ENCODE measurements around the gene SLC26A2.
"Not testable (repeated sequence)": the region's sequence is repeated elsewhere in the genome, so short reads cannot be mapped to it uniquely, and the experiment has no call there.

The SLC26A2 gene

DNA sequence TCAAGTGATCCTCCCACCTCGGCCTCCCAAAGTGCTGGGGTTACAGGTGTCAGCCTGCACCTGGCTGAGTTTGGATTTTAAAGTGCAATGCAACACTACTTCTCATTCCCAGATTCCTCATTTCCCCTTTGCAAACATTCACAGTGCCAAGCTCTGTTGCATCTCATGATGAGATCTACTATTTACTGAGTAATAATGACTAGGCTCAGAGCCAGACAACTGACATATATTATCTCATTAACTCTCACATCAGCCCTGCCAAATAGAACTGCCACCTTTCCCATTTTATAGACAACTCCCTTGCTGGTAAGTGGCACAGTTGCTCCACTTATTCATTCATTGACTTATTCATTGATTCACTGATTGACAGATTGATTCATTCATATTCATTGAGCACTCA is 22.9 kb upstream of the SLC26A2 start:
- peak; percentile 95 for DNase-seq

DNA sequence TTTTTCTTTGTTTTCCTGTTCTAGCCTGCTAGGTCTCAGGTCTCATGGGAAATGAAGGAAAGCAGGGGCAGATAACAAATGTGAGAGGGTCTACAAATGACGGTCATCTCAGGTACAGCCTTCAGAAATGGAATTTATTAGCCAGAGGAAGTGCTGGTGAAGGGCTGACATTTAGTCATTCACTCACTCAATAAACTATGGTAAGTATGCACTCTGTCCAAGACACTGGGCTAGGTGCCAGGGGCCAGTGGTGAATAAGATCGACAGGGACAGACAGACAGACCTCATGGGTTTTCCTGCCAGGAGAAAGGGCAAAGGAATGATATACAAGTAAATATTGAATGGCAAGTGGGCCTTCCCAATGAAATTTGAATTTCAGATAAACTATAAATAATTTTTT is 22.3 kb upstream of the SLC26A2 start:
- DNase-seq = no peak

DNA sequence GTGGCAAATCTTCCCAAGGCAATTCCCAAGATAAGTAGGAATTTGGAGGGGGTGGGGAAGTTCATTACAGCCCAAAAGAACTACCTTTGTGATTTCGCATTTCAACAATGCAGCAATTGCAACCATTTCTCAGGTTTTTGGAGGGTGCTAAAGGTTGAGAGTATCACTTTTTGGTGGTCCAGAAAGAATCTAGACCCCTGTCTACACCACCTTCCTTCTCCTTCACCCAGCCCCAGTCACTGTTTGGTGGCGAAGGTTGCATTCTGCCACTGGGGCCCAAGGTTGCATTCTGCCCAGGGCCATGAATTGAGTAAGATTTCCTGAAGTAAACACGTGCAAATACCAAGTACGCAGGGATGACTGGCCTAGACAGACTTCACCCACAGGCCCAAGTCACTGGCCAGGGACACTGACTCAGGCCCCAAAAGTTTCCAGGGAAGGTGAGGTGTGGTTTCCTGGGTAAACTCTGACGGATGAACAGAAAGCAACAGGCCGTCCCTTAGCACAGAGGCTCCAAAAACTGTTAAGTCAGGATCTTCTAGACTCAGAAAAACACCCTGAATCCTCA is 21.7 kb upstream of the SLC26A2 start:
- no peak for DNase-seq

- DNase-seq = no peak
These were observed 21.0 kb upstream of the SLC26A2 start for GRCh38 chr5:149939546-149939945.

DNA sequence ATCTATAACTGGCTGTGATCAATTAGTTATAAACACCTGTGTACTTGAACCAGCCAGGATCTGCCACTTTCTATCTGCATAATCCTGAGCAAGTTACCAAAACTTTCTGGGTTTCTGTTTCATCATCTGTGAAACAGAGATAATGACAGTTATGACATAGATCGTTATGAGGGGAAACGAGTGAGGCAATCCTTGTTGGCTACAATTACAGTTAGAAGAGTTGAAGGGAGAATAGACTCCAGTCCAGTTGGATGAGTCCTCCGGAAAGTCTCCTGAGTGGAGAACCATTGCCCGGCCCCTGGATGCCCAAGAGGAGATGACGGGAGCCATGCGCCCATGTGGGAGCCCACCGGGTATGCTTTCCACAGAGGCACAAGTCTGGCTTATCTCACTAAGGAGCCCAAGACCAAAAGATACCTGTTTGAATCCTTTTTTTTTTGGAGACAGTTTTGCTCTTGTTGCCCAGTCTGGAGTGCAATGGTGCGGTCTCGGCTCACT is 20.4 kb upstream of the SLC26A2 start:
- DNase-seq = no peak

- DNase-seq = no peak
These were observed 19.5 kb upstream of the SLC26A2 start for GRCh38 chr5:149940941-149941644.

GRCh38 chr5:149941795-149942194 is 18.8 kb upstream of the SLC26A2 start:
- DNase-seq = no peak

DNA sequence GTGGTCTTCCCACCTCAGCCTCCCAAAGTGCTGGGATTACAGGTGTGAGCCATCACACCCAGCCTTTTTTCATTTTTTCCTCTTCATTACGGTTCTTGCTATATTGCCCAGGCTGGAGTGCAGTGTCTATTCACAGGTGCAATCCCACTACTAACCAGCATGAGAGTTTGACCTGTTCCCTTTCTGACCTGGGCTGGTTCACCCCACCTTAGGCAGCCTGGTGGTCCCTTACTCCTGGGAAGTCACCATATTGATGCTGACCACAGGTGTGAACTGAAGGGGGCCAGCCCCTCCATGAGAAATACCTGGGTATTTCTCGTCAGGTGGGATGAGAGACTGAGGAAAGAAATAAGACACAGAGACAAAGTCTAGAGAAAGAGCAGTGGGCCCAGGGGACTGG is 18.4 kb upstream of the SLC26A2 start:
- no peak for DNase-seq

- not testable (repeated sequence) for DNase-seq
These were observed 17.8 kb upstream of the SLC26A2 start for GRCh38 chr5:149942741-149943169.

- not testable (repeated sequence) for DNase-seq
These were observed 17.2 kb upstream of the SLC26A2 start for GRCh38 chr5:149943177-149943949.

- no peak for DNase-seq
These were observed 15.9 kb upstream of the SLC26A2 start, which contains the start of gene PDE6A for GRCh38 chr5:149944666-149945065. Gene PDE6A (minus strand): TSS chr5:149944793. CDS start chr5:149944673, 120 bp downstream.

DNA sequence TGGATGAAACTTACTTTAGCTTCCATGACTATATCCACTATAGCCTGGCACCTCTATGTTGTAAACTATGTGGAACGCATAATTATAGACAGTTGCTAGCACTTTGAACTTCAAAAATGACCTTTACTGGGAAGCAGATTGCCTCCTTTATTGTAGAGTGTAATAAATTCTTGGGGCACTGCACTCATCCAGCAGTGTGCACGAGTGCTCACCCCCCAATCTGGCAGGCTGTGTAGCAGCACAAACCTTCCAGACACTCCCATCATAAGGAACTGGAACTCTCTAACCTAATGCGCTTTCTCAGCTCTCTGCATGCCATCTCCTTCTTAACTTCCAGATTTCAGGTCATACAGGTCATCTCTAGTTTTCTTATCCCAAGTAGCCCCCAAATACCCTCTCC is 14.4 kb upstream of the SLC26A2 start:
- no peak for DNase-seq

- DNase-seq = no peak
These were observed 11.6 kb upstream of the SLC26A2 start for GRCh38 chr5:149948993-149949392.

- DNase-seq = no peak
These were observed 9.3 kb upstream of the SLC26A2 start for GRCh38 chr5:149951138-149951749.

- DNase-seq = no peak
These were observed 7.0 kb upstream of the SLC26A2 start for GRCh38 chr5:149953436-149954121.

DNA sequence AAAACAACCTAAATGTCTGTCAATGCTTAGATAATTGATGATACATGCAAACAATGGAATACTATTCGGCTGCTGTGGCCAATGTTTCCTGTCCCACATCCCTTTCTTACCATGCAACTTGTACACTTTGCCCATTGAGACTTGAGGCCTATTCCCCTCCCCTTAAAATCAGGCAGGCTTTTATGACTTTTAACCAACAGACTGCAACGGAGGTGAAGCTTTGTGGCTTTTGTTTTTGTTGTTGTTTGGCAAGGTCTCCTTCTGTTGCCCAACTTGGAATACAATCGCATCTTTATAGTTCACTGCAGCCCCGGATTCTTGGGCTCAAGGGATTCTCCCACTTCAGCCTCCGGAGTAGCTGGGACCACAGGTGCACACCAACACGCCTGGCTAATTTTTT is 5.8 kb upstream of the SLC26A2 start:
- DNase-seq = no peak

DNA sequence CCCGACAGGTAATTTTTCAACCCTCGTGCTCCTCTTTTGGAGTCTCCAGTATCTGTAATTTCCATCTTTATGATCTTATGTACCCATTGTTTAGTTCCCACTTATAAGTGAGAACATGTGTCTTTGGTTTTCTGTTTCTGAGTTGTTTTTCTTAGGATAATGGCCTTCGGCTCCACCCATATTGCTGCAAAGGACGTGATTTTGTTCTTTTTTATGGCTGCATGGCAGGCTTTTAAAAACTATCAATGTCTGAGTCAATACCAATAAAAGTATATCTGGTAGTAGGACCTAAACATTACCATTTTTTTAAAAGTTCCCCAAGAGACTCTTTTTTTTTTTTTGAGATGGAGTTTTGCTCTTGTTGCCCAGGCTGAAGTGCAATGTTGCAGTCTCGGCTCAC is 3.9 kb upstream of the SLC26A2 start:
- DNase-seq = no peak

- no peak for DNase-seq
These were observed 2.7 kb upstream of the SLC26A2 start for GRCh38 chr5:149957855-149958254.

- no peak for DNase-seq
These were observed 937 bp upstream of the SLC26A2 start for GRCh38 chr5:149959406-149960236.

- DNase-seq = no peak
These were observed 678 bp downstream of the SLC26A2 start for GRCh38 chr5:149961186-149961685.

DNA sequence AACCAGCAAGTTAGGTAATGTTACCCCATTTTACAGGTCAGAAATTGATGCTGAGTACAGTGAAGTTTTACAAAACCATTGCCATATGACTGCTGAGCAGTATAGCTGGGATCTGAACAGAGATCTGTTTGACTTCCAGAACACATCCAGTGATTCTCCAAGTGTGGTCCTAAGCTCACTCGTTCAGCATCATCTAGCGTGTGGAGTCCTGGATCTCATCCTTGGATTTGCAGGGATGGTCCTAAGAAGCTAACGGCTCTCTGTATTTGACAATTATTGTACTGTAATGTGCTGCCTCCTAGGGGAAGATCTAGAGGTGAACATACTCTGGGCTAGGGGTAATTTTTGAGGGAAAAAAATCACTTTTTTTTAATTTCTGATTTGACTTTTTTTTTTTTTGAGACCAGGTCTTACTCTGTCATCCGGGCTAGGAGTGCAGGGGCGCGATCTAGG is 1.4 kb downstream of the SLC26A2 start:
- DNase-seq = peak; percentile 21

All from NCI-H2029 treated with DMSO at 0.1 percent for 48 hours (cell line).